ENCODE measurements around the gene CEP76. TPM values are rescaled to one million over a fixed set of nuclear protein-coding genes. Genes with fewer than 3 reads are reported as not detected.

CEP76 gene
- total RNA-seq, 2 experiments from 2014 or later = 8.0 to 8.7 TPM

DNA sequence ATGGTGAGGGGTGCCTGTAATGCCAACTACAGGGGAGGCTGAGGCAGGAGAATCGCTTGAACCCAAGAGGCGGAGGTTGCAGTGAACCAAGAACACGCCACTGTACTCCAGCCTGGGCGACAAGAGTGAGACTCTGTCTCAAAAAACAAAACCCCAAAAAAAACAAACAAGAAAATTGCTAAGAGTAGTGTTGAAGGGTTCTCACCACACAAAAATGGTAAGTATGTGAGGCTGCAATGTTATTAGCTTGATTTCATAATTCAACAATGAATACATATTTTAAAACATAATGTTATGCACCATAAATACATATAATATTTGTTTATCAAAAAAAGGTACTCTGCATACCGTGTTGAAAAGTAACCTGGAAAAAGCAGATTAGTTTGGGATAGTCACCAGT lies 46.1 kb upstream of the CEP76 start:
- Mint-ChIP-seq H3K9me3 (no peaks in the 10 kb centered on the region), H3K36me3 (ENCODE audit: low read depth) (no peaks in the 10 kb centered on the region), H3K27ac (no peak overlapping the region), H3K4me1 (ENCODE audit: low read depth) (peaks cover 23% of the 10 kb centered on the region), H3K27me3 (no peaks in the 10 kb centered on the region), H3K4me3 (no peak overlapping the region)
- Histone ChIP-seq H3K4me3 (ENCODE audit: low read length) (no peak overlapping the region), H3K36me3 (ENCODE audit: insufficient read depth, low read length) (no peaks in the 10 kb centered on the region), H3K27me3 (ENCODE audit: control insufficient read depth in 1 of 2, insufficient read depth in 2 of 2, low read length in 2 of 2) (no peaks in the 10 kb centered on the region), H3K27ac (ENCODE audit: low read depth in 1 of 2, low read length in 2 of 2) (no peak overlapping the region), H3K4me1 (ENCODE audit: insufficient read depth, low read length) (peaks cover 13% of the 10 kb centered on the region), H3K9me3 (ENCODE audit: control insufficient read depth in 1 of 2, insufficient read depth in 1 of 2, low read length in 2 of 2) (no peaks in the 10 kb centered on the region)
- intact Hi-C loops (cut with DNase I, micrococcal nuclease) = no loop called here
- POLR2A ChIA-PET = interaction anchor here (1.2 to 1.9 kb wide), 2 partner anchors 27 to 135 kb away, joined by 5 to 8 read pairs; no protein-coding TSS in a partner anchor
- no peak for DNase-seq
- CTCF ChIA-PET = no interaction called here
- no peak for ATAC-seq (ENCODE audit: poor library complexity)
- TF ChIP-seq, protein P1, sequence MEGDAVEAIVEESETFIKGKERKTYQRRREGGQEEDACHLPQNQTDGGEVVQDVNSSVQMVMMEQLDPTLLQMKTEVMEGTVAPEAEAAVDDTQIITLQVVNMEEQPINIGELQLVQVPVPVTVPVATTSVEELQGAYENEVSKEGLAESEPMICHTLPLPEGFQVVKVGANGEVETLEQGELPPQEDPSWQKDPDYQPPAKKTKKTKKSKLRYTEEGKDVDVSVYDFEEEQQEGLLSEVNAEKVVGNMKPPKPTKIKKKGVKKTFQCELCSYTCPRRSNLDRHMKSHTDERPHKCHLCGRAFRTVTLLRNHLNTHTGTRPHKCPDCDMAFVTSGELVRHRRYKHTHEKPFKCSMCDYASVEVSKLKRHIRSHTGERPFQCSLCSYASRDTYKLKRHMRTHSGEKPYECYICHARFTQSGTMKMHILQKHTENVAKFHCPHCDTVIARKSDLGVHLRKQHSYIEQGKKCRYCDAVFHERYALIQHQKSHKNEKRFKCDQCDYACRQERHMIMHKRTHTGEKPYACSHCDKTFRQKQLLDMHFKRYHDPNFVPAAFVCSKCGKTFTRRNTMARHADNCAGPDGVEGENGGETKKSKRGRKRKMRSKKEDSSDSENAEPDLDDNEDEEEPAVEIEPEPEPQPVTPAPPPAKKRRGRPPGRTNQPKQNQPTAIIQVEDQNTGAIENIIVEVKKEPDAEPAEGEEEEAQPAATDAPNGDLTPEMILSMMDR (IDR thresholded peaks at IDR 0.05) = no peak

GRCh38 chr18:12747530-12748315 lies 45.2 kb upstream of the CEP76 start:
- no peak overlapping the region for H3K4me3 Mint-ChIP-seq
- no peak overlapping the region for H3K27ac ChIP-seq (ENCODE audit: low read depth in 1 of 2, low read length in 2 of 2)
- POLR2A ChIA-PET = no interaction called here
- DNase-seq (no peak), ATAC-seq (ENCODE audit: poor library complexity) (no peak)
- H3K4me3 ChIP-seq (ENCODE audit: low read length) = no peak overlapping the region
- no peaks in the 10 kb centered on the region for H3K9me3 Mint-ChIP-seq
- CTCF ChIA-PET = no interaction called here
- peaks cover 23% of the 10 kb centered on the region for H3K4me1 Mint-ChIP-seq (ENCODE audit: low read depth)
- intact Hi-C loops (cut with DNase I, micrococcal nuclease) = no loop called here
- peaks cover 13% of the 10 kb centered on the region for H3K4me1 ChIP-seq (ENCODE audit: insufficient read depth, low read length)
- TF ChIP-seq, protein P1 (IDR thresholded peaks at IDR 0.05) = no peak
- no peaks in the 10 kb centered on the region for H3K36me3 ChIP-seq (ENCODE audit: insufficient read depth, low read length)
- no peaks in the 10 kb centered on the region for H3K27me3 Mint-ChIP-seq
- no peak overlapping the region for H3K27ac Mint-ChIP-seq
- H3K27me3 ChIP-seq (ENCODE audit: control insufficient read depth in 1 of 2, insufficient read depth in 2 of 2, low read length in 2 of 2) = no peaks in the 10 kb centered on the region
- H3K36me3 Mint-ChIP-seq (ENCODE audit: low read depth) = no peaks in the 10 kb centered on the region
- H3K9me3 ChIP-seq (ENCODE audit: control insufficient read depth in 1 of 2, insufficient read depth in 1 of 2, low read length in 2 of 2) = no peaks in the 10 kb centered on the region

DNA sequence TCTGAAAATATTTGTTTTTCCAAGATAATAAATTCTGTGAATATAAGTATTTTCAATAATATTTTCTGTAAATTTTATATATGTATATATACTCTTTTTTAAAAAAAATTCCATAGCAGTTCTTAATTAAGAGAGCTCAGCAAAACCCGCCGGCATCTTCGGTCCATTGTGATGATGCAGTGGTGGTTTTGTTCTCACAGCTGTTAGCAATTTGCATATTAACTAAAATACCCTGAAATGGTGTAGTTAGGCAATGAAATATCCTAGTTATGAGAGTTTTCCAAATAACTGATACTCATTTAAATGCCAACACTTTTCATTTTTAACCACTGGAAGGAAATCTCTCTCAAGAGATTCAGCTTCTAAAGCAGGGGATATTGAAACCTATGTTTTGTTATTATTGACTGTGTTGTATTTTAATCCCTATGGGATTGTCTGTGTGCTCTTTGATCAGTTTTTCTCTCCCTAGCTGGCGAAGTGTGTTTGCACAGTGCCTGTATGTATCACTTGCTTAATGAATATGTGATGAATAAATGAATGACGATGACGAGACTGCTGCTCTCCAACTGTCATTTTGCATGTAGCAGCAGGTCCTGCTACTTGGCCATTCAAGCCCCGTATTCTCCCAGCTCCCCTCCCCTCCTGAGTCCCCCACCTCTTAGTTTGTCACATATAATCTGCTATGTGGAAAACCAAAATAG lies 42.7 kb upstream of the CEP76 start:
- ChIA-PET CTCF (interaction anchor here (1.6 to 1.8 kb wide), 3 partner anchors 18 to 189 kb away, joined by 5 to 12 read pairs (median 7); no protein-coding TSS in a partner anchor), POLR2A (interaction anchor here (1.9 kb wide), 1 partner anchor 189 kb away, joined by 7 read pairs; no protein-coding TSS in a partner anchor)
- no peak overlapping the region for H3K27ac Mint-ChIP-seq
- no peak for DNase-seq
- H3K4me1 Mint-ChIP-seq (ENCODE audit: low read depth) = peaks cover 13% of the 10 kb centered on the region
- H3K4me1 ChIP-seq (ENCODE audit: insufficient read depth, low read length) = peaks cover 9% of the 10 kb centered on the region
- H3K27me3 ChIP-seq (ENCODE audit: control insufficient read depth in 1 of 2, insufficient read depth in 2 of 2, low read length in 2 of 2) = no peaks in the 10 kb centered on the region
- no peaks in the 10 kb centered on the region for H3K27me3 Mint-ChIP-seq
- H3K36me3 Mint-ChIP-seq (ENCODE audit: low read depth) = no peaks in the 10 kb centered on the region
- no peak overlapping the region for H3K27ac ChIP-seq (ENCODE audit: low read depth in 1 of 2, low read length in 2 of 2)
- intact Hi-C loops (cut with DNase I, micrococcal nuclease) = no loop called here
- H3K9me3 ChIP-seq (ENCODE audit: control insufficient read depth in 1 of 2, insufficient read depth in 1 of 2, low read length in 2 of 2) = no peaks in the 10 kb centered on the region
- no peak overlapping the region for H3K4me3 Mint-ChIP-seq
- H3K4me3 ChIP-seq (ENCODE audit: low read length) = no peak overlapping the region
- TF ChIP-seq, protein P1 (IDR thresholded peaks at IDR 0.05) = no peak
- no peak for ATAC-seq (ENCODE audit: poor library complexity)
- H3K36me3 ChIP-seq (ENCODE audit: insufficient read depth, low read length) = no peaks in the 10 kb centered on the region
- H3K9me3 Mint-ChIP-seq = no peaks in the 10 kb centered on the region

All from CD4-positive, alpha-beta T cell (primary cell).